Breast epithelium (tissue), 3 donors: ENCODE data around the gene RRAGB.
"Not testable (repeated sequence)": the region's sequence is repeated elsewhere in the genome, so short reads cannot be mapped to it uniquely, and the experiment has no call there.

Source experiments
- POLR2A ChIP-seq: fragments of 450-650 bp; IDR thresholded peaks from one replicate; pipeline ENCODE4 v1.6.1; 2016; ENCODE audit warnings: antibody characterized with exemption, mild to moderate bottlenecking, moderate library complexity
- TF ChIP-seq, protein P1 (sequence below), 3 donors: fragments of 450-650 bp; IDR thresholded peaks; one replicate each; pipeline ENCODE4 v1.5.1; 2016 to 2017; ENCODE audit warnings: antibody characterized with exemption in 3 of 3, mild to moderate bottlenecking in 3 of 3, moderate library complexity in 3 of 3

DNA sequence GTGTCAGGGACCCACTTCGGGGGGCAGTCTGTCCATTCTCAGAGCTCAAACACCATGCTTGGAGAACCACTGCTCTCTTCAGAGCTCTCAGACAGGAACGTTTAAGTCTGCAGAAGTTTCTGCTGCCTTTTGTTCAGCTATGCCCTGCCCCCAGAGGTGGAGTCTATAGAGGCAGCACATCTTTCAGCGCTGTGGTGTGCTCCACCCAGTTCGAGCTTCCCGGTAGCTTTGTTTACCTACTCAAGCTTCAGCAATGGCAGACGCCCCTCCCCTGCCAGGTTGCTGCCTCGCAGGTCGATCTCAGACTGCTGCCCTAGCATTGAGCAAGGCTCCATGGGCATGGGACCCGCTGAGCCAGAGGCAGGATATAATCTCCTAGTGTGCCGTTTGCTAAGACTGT, 29.0 kb upstream of the RRAGB start:
- TF ChIP-seq, protein P1, sequence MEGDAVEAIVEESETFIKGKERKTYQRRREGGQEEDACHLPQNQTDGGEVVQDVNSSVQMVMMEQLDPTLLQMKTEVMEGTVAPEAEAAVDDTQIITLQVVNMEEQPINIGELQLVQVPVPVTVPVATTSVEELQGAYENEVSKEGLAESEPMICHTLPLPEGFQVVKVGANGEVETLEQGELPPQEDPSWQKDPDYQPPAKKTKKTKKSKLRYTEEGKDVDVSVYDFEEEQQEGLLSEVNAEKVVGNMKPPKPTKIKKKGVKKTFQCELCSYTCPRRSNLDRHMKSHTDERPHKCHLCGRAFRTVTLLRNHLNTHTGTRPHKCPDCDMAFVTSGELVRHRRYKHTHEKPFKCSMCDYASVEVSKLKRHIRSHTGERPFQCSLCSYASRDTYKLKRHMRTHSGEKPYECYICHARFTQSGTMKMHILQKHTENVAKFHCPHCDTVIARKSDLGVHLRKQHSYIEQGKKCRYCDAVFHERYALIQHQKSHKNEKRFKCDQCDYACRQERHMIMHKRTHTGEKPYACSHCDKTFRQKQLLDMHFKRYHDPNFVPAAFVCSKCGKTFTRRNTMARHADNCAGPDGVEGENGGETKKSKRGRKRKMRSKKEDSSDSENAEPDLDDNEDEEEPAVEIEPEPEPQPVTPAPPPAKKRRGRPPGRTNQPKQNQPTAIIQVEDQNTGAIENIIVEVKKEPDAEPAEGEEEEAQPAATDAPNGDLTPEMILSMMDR (IDR thresholded peaks at IDR 0.05) = not testable (repeated sequence)
- not testable (repeated sequence) for TF ChIP-seq POLR2A
